Glutamatergic neuron (in vitro differentiated cells): ENCODE measurements around the gene DENR. TPM values are rescaled to one million over a fixed set of nuclear protein-coding genes. Genes with fewer than 3 reads are reported as not detected.

ENCODE experiments used
- DNase-seq: peaks from one replicate; pipeline ENCODE4 v3.0.0; 2022
- H3K27ac Mint-ChIP-seq: one replicate; pipeline ENCODE4 v1.8.0; 2020; ENCODE audit warnings: mild to moderate bottlenecking, mixed read lengths, inconsistent platforms; ENCODE audit not compliant: unreplicated experiment
- H3K27me3 Mint-ChIP-seq: one replicate; pipeline ENCODE4 v1.8.0; 2020; ENCODE audit warnings: mild to moderate bottlenecking, moderate library complexity, mixed read lengths, inconsistent platforms; ENCODE audit not compliant: unreplicated experiment
- H3K36me3 Mint-ChIP-seq: one replicate; pipeline ENCODE4 v1.8.0; 2020; ENCODE audit warnings: mild to moderate bottlenecking, mixed read lengths, inconsistent platforms; ENCODE audit not compliant: unreplicated experiment
- H3K4me1 Mint-ChIP-seq: one replicate; pipeline ENCODE4 v1.8.0; 2020; ENCODE audit warnings: mild to moderate bottlenecking, low read depth, mixed read lengths, inconsistent platforms; ENCODE audit not compliant: unreplicated experiment
- H3K4me3 Mint-ChIP-seq: one replicate; pipeline ENCODE4 v1.8.0; 2020; ENCODE audit warnings: mild to moderate bottlenecking, mixed read lengths, inconsistent platforms; ENCODE audit not compliant: unreplicated experiment
- H3K9me3 Mint-ChIP-seq: one replicate; pipeline ENCODE4 v1.8.0; 2020; ENCODE audit warnings: mild to moderate bottlenecking, moderate library complexity, mixed read lengths, inconsistent platforms; ENCODE audit not compliant: unreplicated experiment
- total RNA-seq: library from RNA; stranded (reverse); fragmentation: NEBNext Ultra II Directional; extraction: Animal tissue kit (Norgen Biotek cat#: 25700); gene quantifications from one replicate; pipeline ENCODE4 v1.2.1, GENCODE V29; 2021; ENCODE audit not compliant: unreplicated experiment
- TF ChIP-seq, protein P1 (sequence below): fragments of 200-600 bp; sonication (generic); IDR thresholded peaks from one replicate; pipeline ENCODE4 v1.5.0; 2021; ENCODE audit not compliant: partially characterized antibody, unreplicated experiment

The DENR gene
- total RNA-seq, 1 donor from 2014 or later, result 42.7 TPM

DNA sequence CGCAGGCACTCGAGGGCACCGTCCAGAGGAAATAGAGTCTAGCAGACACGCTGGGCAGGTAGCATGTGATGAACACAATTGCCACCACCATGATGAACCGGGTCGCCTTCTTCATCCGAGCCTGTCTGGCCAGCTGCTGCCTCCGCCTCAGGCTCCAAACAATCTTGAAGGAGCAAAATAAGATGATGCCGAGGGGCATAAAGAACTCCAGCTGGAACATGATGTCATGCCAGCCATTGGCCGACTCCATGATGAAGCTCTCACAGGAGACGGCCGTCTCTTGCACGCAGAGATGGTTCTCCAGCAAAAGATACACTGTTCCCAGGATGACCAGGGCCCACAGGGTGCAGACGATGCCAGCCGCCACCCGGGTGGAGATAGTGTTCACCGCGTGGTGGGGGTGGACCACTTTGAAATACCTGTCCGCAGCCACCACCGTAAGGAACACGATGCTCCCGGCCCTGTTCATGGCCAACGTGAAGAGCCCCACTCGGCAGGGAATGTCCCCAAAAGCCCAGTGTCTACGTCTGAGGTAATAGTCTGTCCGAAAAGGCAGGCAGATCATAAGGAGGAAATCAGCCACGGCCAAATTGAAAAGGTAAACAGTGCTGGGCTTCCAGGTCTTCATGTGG lies 22.9 kb upstream of the DENR start:
- Mint-ChIP-seq H3K4me1 (no peaks in the 10 kb centered on the region), H3K9me3 (no peaks in the 10 kb centered on the region), H3K36me3 (no peaks in the 10 kb centered on the region), H3K4me3 (no peak overlapping the region), H3K27me3 (no peaks in the 10 kb centered on the region), H3K27ac (no peak overlapping the region)
- TF ChIP-seq, protein P1, sequence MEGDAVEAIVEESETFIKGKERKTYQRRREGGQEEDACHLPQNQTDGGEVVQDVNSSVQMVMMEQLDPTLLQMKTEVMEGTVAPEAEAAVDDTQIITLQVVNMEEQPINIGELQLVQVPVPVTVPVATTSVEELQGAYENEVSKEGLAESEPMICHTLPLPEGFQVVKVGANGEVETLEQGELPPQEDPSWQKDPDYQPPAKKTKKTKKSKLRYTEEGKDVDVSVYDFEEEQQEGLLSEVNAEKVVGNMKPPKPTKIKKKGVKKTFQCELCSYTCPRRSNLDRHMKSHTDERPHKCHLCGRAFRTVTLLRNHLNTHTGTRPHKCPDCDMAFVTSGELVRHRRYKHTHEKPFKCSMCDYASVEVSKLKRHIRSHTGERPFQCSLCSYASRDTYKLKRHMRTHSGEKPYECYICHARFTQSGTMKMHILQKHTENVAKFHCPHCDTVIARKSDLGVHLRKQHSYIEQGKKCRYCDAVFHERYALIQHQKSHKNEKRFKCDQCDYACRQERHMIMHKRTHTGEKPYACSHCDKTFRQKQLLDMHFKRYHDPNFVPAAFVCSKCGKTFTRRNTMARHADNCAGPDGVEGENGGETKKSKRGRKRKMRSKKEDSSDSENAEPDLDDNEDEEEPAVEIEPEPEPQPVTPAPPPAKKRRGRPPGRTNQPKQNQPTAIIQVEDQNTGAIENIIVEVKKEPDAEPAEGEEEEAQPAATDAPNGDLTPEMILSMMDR, result no peak
- DNase-seq, result no peak

DNA sequence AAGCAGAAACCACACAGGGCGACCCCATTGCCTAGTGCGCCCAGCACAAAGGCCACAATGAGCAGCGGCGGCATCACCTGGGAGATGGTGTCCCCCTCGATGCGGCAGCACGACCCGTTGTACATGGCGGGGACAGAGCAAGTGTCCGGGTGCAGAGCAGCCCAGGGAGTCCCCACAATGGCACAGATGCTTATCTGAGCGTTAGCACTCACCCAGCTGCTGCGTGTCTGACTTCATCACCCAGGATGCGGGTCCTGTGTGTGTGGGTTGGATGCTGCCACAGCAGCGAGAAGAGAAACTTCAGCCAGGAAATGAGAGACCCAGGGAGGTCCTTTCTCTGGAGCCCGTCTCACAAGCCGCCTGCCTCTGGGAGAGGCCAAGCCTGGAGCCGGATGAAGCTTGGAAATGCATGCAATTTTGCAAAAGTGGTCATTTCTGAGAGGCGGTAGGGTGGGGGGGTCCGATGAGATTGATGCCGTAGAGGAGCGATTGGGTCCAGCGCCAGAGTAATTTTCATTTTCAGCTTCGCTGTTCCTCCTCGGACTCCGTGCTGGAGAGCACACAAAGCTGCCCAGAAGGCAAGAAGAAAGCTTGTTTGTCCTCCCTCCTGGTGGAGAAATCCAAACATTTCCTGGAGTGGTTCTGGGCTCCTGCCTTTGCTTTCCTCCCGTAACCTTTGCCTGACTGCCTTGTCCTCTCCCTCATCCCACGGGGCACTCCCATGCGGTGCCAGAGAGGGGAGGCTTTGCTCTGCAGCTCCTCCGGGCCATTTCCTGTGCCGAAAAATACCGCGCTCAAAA lies 22.2 kb upstream of the DENR start, which contains the start of gene HCAR1:
TSS of gene HCAR1 (minus strand) at position 630 of the 800 bp plus-strand sequence. CDS start at position 125, 505 bp downstream.
- Mint-ChIP-seq H3K36me3 (no peaks in the 10 kb centered on the region), H3K9me3 (no peaks in the 10 kb centered on the region), H3K27me3 (no peaks in the 10 kb centered on the region), H3K4me1 (no peaks in the 10 kb centered on the region), H3K4me3 (no peak within 1 kb of the TSS), H3K27ac (no peak within 1 kb of the TSS)
- DNase-seq, result no peak
- TF ChIP-seq, protein P1, result no peak

DNA sequence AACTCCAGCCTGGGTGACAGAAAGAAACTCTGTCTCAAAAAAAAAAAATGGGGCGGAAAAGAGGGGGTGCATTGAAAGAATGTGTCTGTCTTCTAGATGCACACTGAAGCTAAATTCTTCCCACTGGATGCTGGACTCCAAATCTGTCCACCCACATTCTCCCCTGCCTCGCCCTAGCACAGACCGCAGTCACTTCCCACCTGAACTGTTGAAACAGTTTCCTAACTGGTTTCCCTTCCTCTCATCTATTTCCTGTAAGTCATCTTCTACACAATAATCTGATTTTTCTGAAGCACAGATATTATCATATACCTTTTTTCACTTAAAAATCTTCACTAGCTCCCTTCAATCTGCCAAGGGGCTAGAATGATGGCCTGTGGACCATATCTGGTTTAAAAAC lies 20.5 kb upstream of the DENR start:
- no peaks in the 10 kb centered on the region for H3K4me1 Mint-ChIP-seq
- no peak overlapping the region for H3K27ac Mint-ChIP-seq
- H3K9me3 Mint-ChIP-seq, result no peaks in the 10 kb centered on the region
- no peaks in the 10 kb centered on the region for H3K36me3 Mint-ChIP-seq
- TF ChIP-seq, protein P1, result no peak
- no peak overlapping the region for H3K4me3 Mint-ChIP-seq
- no peak for DNase-seq
- H3K27me3 Mint-ChIP-seq, result no peaks in the 10 kb centered on the region

DNA sequence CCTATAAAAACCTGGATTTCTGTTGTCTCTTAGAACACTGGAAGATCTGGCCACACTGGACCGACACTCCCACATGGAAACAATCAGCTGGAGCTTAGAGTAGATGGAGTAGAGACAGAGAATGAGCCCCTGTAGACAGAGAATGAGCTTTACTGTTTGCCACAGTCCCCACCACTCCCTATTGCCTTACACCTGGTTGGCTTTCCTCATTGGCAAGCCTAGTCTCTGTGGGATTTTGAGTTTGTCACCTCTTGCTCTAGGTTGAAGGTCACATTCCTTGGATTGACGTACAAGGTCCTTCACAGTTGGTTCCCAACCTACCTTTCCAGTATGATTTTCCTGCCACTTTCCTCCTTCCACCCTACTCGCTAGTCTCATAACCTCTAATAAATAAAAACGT lies 20.0 kb upstream of the DENR start:
- H3K4me1 Mint-ChIP-seq, result no peaks in the 10 kb centered on the region

More for the DNA sequence above, 20.0 kb upstream of the DENR start:
- TF ChIP-seq, protein P1, result no peak
- H3K27ac Mint-ChIP-seq, result no peak overlapping the region
- H3K4me3 Mint-ChIP-seq, result no peak overlapping the region
- no peak for DNase-seq
- no peaks in the 10 kb centered on the region for H3K27me3 Mint-ChIP-seq
- no peaks in the 10 kb centered on the region for H3K9me3 Mint-ChIP-seq
- H3K36me3 Mint-ChIP-seq, result no peaks in the 10 kb centered on the region
